GM19452 (cell line): Measurements from ENCODE around the gene PTPN4.

Experiments
- ATAC-seq: cut with Tn5 transposase; IDR thresholded peaks from one replicate; pipeline ENCODE4 v1.9.1; 2021; ENCODE audit not compliant: unreplicated experiment

The PTPN4 gene, protein sequence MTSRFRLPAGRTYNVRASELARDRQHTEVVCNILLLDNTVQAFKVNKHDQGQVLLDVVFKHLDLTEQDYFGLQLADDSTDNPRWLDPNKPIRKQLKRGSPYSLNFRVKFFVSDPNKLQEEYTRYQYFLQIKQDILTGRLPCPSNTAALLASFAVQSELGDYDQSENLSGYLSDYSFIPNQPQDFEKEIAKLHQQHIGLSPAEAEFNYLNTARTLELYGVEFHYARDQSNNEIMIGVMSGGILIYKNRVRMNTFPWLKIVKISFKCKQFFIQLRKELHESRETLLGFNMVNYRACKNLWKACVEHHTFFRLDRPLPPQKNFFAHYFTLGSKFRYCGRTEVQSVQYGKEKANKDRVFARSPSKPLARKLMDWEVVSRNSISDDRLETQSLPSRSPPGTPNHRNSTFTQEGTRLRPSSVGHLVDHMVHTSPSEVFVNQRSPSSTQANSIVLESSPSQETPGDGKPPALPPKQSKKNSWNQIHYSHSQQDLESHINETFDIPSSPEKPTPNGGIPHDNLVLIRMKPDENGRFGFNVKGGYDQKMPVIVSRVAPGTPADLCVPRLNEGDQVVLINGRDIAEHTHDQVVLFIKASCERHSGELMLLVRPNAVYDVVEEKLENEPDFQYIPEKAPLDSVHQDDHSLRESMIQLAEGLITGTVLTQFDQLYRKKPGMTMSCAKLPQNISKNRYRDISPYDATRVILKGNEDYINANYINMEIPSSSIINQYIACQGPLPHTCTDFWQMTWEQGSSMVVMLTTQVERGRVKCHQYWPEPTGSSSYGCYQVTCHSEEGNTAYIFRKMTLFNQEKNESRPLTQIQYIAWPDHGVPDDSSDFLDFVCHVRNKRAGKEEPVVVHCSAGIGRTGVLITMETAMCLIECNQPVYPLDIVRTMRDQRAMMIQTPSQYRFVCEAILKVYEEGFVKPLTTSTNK

DNA sequence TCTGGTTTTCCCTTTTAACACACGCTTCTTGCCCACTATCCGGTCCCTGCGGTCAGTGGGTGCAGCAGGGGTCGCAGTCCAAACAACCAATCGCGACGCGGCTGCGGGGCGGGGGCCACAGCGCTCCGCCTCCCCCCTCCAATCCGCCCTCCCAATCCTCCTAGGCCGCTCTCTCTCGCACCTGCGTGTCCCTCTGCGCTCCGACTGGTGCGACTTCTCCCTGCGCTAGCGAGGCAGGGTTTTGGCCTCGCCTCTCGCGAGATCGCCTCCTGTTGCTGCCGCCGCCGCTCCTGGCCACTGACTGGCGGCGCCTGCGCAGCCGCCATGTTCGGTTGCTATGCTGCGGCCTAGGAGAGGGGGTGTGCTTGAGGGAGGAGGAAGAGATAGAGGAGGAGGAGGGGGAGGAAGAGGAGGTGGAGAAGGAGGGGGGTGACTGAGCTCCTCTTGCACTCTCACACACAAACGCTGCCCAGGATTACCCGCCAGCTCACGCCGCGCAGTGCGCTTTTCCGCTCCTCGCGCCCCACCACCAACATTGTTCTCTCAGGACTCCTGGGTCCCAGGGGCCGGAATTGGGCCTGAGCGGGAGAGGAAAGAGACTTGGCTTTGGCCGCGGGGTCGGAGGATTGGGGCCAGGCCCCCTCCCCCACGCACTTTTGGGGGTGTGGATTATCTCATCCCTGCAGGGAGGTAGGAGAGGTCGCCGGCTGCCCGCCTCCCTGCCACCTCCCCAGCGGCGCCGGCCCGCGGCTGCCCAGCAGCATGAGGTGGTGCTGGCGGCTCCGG is at the start of gene PTPN4:
PTPN4 (plus strand) TSS at position 472 of the 786 bp plus-strand sequence. CDS start 49,932 bp downstream, outside the sequence.
- peak; percentile 94 for ATAC-seq

DNA sequence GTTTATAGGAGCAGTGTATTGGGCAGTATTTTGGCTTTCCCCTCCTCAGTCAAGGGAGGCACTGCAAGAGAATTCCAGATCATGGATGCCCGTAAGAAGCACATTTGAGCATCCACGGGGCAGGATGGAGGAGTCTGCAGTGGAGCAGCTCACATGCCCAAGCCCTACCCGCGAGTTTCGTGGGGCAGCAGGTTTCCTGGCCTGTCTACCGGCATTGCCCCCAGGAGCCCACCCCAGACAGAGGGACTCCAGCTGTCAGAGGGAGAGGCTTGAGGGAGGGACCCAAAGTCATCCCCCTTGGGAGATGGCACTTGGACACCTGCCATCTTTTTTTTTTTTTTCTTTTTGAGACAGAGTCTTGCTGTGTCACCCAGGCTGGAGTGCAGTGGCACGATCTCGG is 49.4 kb upstream of the PTPN4 start:
- ATAC-seq: no peak

DNA sequence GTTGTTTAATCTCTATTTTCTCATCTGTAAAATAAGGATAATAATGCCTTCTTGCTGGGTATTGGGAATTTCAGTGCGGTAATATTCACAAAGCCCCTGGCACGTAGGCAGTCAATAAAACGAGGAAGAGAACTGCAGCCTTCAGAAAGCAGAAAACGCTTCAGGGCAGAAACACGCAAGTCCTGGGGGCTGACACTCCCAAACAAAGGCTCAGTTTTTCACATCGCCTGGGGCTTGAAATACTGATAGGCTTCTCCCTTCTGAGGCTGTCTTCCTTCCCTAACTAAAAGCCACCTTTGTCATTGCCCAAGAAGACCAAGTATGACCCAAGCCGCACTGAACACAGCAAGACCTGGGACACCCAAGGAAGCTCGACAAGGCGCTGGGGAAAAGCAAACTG is 48.4 kb upstream of the PTPN4 start:
- ATAC-seq: no peak

DNA sequence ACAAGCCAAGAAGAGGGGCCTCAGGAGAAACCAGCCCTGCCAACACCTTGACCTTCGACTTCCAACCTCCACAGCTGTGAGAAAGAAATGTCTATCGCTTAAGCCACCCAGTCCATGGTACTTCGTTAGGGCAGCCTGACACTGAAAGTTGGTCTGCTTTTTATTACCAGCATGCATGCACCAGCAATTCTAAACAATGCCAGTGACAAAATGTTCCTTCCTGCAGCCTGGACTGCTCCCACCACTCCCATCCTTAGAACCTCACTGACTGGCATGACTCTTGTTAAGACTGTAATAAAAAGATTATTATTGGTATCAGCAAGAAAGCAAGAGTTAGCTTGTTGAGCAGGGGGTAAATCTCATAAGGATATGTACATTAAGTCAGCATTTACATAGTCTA is 47.2 kb upstream of the PTPN4 start:
- no peak for ATAC-seq

DNA sequence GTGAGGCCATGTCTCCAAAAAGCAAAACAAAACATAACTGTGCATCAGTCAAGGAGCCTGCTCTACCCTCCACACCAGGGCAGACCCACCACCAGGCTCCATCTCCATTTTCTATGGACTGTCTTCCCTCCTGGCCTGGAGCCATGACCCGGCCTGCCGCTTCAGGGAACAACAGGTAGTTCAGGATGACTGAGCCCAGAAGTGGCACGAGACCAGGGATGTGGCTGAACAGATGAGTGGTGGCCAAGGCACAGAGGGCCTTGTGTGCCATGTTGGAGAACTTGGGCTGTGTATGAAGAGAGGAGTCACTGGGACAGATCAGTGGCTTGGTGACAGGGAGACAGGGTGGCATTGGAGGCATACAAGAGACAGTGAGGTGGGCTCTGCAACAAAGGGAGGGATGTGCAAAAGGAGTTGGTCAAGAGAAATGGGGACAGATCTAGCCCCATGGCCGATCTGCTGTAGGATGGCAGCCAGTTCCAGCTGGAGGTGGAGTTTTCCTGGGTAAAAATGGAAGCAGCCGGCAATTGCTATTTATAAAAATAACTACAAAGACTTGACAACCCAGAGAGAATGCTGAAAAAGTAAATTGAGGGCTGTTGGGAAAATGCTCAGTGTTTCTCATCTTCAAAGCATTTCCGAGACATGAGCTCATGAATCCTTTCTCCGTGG is 45.8 kb upstream of the PTPN4 start:
- ATAC-seq: no peak

DNA sequence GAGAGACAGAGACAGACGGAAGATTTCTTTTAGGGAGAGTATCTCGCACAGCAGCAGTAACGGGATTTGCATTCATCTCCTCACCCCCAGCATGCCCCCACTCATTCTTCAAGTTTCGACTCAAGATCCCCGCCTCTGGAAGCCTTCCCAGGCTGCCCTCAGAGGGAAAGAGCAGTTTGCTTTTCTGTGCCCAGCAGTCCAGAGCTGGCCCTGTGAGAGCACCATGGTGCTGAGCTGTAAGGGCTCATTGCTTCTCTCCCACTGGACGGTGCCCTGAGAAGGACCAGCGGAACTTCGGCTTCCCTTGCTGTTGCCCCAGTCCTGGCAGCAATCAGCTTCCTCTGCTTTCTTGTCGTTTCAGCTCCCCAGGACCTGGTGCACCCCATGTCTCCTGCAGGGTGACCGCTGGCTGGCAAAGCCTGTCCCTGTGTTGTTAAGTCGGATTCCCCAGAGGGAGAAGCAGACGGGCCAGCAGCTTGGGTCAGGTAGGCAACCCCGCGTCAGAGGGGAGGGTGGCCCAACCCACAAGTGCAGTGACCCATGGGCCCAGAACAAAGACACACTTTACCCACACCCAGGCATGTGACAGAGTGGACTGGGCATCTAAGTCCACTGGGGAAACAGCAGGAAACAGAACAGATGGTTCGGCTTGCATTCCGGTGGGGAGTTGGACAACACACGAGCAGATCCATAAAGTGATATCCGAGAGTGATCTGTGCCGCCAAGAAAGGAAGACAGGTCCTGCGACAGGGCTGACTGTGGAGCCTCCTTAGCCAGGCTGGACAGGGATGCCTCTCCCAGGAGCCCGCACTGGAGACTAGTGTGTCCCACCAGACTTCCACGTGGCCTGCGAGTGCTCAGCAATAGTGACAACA is 44.1 kb upstream of the PTPN4 start:
- ATAC-seq: no peak

DNA sequence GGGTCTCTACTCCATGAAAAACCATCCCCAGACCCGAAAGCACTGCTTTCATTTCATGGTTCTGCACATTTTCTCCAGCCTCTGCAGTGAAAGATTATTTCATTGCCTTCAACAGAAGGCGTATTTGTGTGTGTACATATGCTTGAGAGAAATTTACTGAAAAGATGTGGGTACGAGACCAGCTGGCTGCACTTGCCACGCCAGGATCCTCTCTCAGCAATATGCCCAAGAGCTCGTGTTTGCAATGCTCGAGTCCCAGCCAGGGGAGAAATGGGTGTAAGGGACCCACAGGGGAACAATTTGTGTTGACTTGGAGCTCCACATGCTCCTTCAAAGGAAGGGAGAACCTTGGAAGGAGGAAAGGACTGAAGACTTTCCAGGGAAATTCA is 43.4 kb upstream of the PTPN4 start:
- no peak for ATAC-seq

DNA sequence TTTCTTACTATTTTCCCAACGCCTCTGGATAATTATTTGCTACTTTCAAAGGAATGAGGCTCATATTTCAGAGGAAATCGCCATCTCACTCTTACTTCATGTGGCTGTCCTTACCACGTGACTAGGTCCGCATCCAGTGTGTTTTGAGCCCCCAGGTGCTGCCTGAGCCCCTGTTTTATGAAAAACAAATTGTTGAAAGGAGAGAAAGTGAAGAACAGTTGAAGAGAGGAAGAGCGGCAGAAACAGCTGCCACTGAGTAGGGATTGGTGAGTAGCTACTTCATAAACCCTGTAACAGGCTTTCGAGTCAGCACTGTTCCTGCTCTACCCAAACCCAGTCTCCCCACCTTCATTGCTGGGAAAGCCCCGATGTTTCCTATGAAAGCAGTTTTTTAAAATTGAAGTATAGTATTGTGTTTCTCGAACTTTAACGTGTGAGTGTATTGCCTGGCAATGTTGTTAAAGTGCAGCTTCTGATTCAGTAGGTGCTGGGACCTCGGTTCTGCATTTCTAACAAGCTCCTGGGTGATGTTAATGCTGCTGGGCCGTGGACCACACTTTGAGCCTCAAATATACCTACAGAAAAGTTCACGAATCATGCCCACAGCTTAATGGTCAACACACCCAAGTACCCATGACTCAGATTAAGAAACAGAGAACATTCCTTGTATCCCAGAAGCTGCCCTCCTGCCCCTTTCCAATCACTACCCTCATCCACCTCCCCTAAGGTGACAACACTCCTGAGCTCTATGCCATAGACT is 41.0 kb upstream of the PTPN4 start:
- no peak for ATAC-seq

DNA sequence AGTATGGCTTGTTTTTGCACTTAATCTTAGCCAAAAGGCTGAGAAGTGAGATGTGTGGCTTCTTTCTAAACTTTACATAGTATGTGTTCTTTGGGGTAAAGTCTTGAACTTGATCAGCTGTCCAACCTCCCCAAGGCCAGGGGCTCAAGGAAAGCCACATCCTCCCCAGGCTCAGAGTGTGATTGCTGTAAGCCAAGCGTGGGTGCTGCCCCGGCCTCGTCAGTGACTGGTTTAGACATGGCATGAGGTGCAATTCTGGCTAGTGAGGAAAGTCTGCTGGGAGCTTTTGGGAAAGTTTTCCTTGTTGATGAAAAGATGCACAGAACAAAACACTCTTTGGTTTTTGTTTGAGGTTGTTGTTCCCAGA is 40.5 kb upstream of the PTPN4 start:
- no peak for ATAC-seq

DNA sequence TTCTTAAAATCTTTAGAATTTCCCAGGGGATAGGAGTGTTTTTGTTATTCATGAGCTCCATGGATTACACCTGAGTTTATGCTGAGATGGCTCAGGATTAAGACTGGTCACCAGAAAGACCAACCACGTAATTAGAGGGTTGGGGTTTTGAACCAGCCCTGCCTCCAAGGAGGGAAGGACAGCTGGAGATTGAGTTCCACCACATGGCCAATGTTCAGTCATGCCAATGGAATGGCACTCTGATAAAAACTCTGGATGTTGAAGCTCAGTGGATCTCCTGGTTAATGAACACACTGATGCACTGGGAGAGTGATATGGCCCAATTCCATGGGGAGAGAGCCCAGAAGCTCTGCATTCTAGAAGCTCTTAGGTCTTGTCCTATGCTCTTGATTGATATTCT is 38.7 kb upstream of the PTPN4 start:
- ATAC-seq: no peak

DNA sequence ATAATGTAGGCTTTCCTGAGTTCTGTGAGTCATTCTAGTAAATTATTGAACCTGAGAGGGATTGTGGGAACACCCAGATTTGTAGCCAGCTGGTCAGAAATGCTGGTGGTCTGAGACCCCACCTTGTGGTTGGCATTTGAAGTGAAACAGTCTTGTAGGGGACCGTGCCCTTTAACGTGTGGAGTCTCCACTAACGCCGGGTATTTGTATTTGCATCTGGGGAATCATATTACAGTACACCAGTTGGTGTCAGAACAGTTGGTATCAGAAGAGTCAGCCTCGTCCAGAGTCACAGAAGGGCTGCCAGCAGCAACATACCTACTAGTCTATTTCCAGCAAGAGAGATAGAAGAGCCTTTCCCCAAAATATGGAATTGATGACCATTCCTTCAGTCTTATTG is 38.3 kb upstream of the PTPN4 start:
- no peak for ATAC-seq

DNA sequence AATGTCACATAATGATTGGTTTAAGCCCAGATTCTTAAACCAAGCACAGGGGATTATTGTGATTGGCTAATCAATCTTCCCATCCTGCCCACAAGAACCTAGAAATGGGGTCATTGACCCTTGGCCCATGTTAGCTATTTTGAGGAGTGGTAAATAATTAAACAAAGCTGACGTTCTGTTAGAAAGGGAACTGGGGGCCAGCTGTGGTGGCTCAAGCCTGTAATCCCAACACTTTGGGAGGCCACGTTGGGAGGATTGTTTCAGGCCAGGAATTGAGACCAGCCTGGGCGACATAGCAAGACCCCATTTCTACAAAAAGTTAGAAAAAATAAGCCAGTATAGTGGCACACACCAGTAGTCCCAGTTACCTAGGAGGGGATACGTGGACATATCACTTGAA is 37.8 kb upstream of the PTPN4 start:
- no peak for ATAC-seq

DNA sequence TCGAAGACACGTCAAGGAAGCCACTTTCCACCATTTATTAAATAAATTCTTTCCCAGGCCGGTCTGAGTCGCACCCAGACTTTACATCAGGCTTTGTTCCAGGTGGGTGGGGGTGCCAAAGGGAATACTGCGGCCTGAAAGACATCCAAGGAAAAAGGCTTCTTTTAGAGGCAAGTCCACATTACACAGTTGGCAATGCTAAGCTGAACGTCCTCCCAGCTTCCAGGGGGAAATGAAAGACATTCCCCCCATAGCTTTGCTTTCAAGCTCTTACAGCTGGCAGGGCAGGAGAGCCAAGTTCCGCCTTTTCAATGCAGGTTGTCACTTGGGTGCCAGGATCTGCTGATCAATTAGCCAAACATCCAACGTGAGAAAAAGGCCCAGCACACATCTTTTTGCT is 36.5 kb upstream of the PTPN4 start:
- no peak for ATAC-seq

DNA sequence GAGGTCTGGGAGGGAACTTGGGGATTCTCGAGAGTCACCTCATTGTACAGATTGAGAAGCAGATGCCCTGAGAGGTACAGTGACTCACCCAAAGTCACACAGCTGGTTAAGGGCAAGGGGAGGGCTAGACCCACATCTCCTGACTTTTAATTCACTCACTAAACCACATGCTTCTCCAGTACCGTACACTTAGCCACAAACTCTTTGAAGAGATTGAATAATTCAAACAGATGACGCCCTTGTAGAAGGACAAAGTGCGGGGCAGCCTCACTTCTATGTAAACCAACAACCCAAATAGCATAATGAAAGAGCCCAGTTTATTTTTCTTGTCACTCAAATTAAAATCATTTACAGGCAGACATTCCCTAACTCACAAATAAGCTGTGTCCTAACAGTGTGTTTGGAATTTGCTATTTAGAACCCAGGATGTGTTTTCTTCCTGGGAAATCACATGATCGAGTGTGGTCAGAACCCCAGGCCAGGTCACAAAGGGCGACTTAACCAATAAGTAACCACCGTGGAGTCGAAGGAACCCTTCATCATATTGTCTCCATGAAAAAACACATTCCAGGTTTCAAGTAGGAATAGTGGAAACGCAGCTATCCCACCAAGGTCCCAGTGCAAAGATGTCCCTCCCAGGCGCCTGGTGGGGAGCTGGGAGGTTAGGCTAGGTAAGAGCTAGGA is 35.8 kb upstream of the PTPN4 start:
- no peak for ATAC-seq

DNA sequence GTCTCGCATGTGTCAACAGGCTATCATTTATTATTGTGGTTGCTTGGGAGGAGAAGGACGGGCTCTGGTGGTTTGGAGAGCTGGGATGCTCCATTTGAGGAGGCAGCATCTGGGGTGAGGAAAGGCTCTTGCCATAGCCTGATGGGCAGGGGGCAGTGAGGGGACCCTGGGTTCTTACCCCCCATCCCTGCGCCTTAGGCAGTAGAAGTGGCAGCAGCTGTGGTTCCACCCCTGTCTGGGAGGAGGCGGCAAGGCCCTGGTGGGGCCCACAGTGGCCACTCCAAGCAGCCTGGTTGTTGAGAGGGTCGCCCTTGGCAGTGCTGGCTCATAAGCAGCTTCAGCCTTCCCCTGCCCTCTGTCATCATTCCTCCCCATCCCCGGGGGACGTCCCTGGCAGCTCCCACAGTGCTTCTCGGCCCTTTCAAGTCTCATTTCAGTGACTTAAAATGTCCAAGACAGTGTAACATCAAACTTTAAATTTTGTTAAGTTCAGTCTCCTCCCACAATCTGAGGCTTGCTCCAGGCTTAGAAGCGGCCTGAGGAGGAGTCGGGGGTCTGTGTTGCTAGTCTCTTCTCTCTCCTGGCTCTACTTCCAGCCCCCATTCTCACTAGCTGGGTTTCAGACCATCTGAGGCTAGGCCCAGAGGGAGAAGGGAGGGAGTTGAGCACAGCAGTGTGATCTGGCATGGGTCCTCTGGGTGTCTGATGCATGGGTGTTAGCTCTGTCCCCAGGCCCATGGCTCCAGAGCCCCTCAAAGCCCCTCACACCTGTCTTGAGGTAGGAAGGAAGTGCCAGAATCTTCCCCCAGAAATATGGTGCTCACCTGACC is 34.9 kb upstream of the PTPN4 start:
- no peak for ATAC-seq

DNA sequence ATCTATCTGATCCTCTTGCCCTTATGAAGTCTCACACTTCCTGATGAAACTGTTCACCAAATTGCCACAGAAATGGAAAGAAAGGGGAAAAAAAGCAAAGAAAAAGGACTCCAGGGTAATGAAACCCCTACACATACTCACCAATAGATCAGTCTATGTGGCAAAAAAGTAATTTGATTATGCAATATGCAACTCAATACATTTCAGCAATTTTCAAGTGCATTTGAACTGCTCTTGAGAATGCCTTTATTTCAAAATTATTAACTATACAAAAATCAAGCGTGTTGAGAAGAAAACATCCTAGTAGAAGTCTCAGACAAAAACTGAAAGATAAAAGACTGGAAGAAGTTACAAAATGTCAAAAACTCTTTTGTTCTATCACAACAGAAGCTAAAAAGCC is 32.2 kb upstream of the PTPN4 start:
- ATAC-seq: no peak

DNA sequence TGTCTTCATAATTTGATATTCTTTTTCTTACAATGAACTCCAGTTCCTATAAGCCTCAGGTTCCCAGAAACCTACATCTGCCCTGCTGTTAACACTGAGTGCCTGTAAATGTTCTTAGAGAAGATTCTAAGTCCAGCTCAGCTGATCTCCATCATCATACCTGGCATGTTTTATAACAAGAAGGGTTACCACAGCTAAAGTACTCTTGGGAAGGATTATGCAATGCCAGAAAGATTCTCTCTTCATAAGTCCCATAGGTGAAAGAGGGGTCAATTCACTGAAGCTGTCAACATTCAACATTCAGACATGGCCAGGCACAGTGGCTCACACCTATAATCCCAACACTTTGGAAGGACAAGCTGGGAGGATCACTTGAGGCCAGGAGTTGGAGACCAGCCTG is 31.3 kb upstream of the PTPN4 start:
- no peak for ATAC-seq

DNA sequence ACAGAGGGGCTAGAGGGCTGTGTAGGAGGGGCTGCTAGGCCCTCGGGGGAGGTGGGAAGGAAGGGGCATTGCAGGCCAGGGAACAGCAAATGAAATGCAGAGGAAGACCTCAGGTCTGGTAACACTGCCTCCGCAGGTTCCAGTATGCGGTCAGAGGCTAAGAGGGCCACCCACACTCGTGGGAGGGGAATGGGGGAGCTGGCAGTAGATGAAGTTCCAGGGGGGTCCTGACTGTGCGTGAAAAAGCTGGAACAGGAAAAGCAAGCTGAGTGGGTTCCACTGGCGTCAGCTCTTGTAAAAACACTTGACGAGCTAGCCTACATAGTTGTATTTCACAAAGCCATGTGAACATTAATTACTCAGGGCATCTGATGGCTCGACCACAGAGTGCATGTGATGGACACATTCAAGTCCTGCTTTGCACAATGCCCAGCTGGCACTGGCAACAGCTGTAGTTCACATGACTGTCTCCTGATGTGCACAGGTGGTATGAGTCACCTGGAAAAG is 29.0 kb upstream of the PTPN4 start:
- ATAC-seq: no peak
